Fibroblast of lung (primary cell): ENCODE results near the gene ADCY2. TPM values are rescaled to one million over a fixed set of nuclear protein-coding genes. Genes with fewer than 3 reads are reported as not detected.

ENCODE experiments used
- DNase-seq, 2 donors: peaks; one replicate each; pipeline versions ENCODE4 v3.0.0 to v3.0.0-alpha.2; 2010; ENCODE audit warnings: low read depth in 2 of 2
- H2AFZ ChIP-seq: 2 replicates; pipeline ENCODE4 v1.5.1; 2012; ENCODE audit warnings: low read length, control low read depth, inconsistent platforms
- H3K27ac ChIP-seq: 2 replicates; pipeline ENCODE4 v1.5.1; 2011; ENCODE audit warnings: low read length, control low read depth; ENCODE audit not compliant: insufficient read depth
- H3K27me3 ChIP-seq: 2 replicates; pipeline ENCODE4 v1.5.1; 2011; ENCODE audit warnings: mild to moderate bottlenecking, low read length; ENCODE audit not compliant: control insufficient read depth, insufficient read depth
- H3K36me3 ChIP-seq: 2 replicates; pipeline ENCODE4 v1.5.1; 2011; ENCODE audit warnings: low read length; ENCODE audit not compliant: control insufficient read depth, insufficient read depth
- H3K4me1 ChIP-seq: 2 replicates; pipeline ENCODE4 v1.5.1; 2011; ENCODE audit warnings: low read length; ENCODE audit not compliant: control insufficient read depth, insufficient read depth; ENCODE audit errors: extremely low read depth
- H3K4me2 ChIP-seq: 2 replicates; pipeline ENCODE4 v1.5.1; 2011; ENCODE audit warnings: low read length, control low read depth; ENCODE audit not compliant: insufficient read depth; ENCODE audit errors: extremely low read depth
- H3K4me3 ChIP-seq, 4 experiments: fragments of 200-600 bp in 1 of 4; sonication (generic) in 1 of 4; replicated peaks in 1 of 4; 2 replicates each; pipeline ENCODE4 v1.5.1; 2011 to 2016; ENCODE audit warnings: low read length in 4 of 4, low read depth in 3 of 4, mild to moderate bottlenecking in 3 of 4, control low read depth in 2 of 4, inconsistent platforms in 1 of 4, mixed read lengths in 1 of 4; ENCODE audit not compliant: insufficient read depth in 1 of 4; ENCODE audit errors: control extremely low read depth in 1 of 4
- H3K79me2 ChIP-seq: 2 replicates; pipeline ENCODE4 v1.5.1; 2012; ENCODE audit warnings: mild to moderate bottlenecking, low read length, inconsistent platforms; ENCODE audit not compliant: control insufficient read depth, insufficient read depth
- H3K9ac ChIP-seq: 2 replicates; pipeline ENCODE4 v1.5.1; 2011; ENCODE audit warnings: mild to moderate bottlenecking, low read length, control low read depth; ENCODE audit not compliant: insufficient read depth
- H3K9me3 ChIP-seq: 2 replicates; pipeline ENCODE4 v1.5.1; 2012; ENCODE audit warnings: low read depth, low read length; ENCODE audit not compliant: control insufficient read depth, insufficient read depth
- H4K20me1 ChIP-seq: 2 replicates; pipeline ENCODE4 v1.5.1; 2011; ENCODE audit warnings: low read length; ENCODE audit not compliant: control insufficient read depth, insufficient read depth; ENCODE audit errors: extremely low read depth
- EZH2 ChIP-seq: IDR thresholded peaks from 2 replicates; pipeline ENCODE4 v1.5.1; 2012; ENCODE audit warnings: low read length, control low read depth, mild to moderate bottlenecking; ENCODE audit errors: missing control alignments
- polyA plus RNA-seq, 2 donors: library from polyadenylated mRNA; depleted of rRNA in 1 of 2; stranded (reverse) in 1 of 2; unstranded in 1 of 2; fragments of >200 nt; gene quantifications; 2 replicates each; pipeline ENCODE4 v1.2.1, GENCODE V29; 2011 to 2012; ENCODE audit warnings: missing spikeins in 1 of 2
- total RNA-seq: library from RNA; depleted of rRNA; stranded (reverse); fragments of >200 nt; gene quantifications from 2 replicates; pipeline ENCODE4 v1.2.1, GENCODE V29; 2014
- TF ChIP-seq, protein P1 (sequence below), 2 donors: IDR thresholded peaks in 1 of 2; conservative IDR thresholded peaks in 1 of 2; 1 replicate in 1 of 2; 2 replicates in 1 of 2; pipeline ENCODE4 v1.5.1; 2011 to 2012; ENCODE audit warnings: low read length in 2 of 2, control low read depth in 1 of 2, inconsistent platforms in 1 of 2, low read depth in 1 of 2, mild to moderate bottlenecking in 1 of 2

ADCY2 gene
- total and polyA plus RNA-seq, 2 donors (not counting 1 experiment from before 2014, with no cell fraction given) = under 0.01 to 0.05 TPM

- H3K27me3 ChIP-seq = no peaks in the 10 kb centered on the region
- no peaks in the 10 kb centered on the region for H3K79me2 ChIP-seq
- H3K27ac ChIP-seq = no peak overlapping the region
- no peak overlapping the region for H3K9ac ChIP-seq
- no peaks in the 10 kb centered on the region for H3K4me1 ChIP-seq
- H2AFZ ChIP-seq = no peak overlapping the region
- no peaks in the 10 kb centered on the region for H3K9me3 ChIP-seq
- TF ChIP-seq, protein P1, sequence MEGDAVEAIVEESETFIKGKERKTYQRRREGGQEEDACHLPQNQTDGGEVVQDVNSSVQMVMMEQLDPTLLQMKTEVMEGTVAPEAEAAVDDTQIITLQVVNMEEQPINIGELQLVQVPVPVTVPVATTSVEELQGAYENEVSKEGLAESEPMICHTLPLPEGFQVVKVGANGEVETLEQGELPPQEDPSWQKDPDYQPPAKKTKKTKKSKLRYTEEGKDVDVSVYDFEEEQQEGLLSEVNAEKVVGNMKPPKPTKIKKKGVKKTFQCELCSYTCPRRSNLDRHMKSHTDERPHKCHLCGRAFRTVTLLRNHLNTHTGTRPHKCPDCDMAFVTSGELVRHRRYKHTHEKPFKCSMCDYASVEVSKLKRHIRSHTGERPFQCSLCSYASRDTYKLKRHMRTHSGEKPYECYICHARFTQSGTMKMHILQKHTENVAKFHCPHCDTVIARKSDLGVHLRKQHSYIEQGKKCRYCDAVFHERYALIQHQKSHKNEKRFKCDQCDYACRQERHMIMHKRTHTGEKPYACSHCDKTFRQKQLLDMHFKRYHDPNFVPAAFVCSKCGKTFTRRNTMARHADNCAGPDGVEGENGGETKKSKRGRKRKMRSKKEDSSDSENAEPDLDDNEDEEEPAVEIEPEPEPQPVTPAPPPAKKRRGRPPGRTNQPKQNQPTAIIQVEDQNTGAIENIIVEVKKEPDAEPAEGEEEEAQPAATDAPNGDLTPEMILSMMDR (conservative IDR thresholded peaks at IDR 0.05 in 1 of 2, IDR thresholded peaks at IDR 0.05 in 1 of 2; ENCODE audit: low read depth in 1 of 2, low read length in 2 of 2) = no peak
- no peak for TF ChIP-seq EZH2
- no peaks in the 10 kb centered on the region for H4K20me1 ChIP-seq
- H3K4me2 ChIP-seq = no peak overlapping the region
- H3K36me3 ChIP-seq = no peaks in the 10 kb centered on the region
- H3K4me3 ChIP-seq = no peak overlapping the region
- DNase-seq = no peak
These were observed 189.9 kb downstream of the ADCY2 start for GRCh38 chr5:7585807-7586206.

- no peaks in the 10 kb centered on the region for H3K27me3 ChIP-seq
- no peak overlapping the region for H2AFZ ChIP-seq
- H3K4me3 ChIP-seq = no peak overlapping the region
- H3K79me2 ChIP-seq = no peaks in the 10 kb centered on the region
- no peak overlapping the region for H3K4me2 ChIP-seq
- no peak for TF ChIP-seq EZH2
- TF ChIP-seq, protein P1 (conservative IDR thresholded peaks at IDR 0.05 in 1 of 2, IDR thresholded peaks at IDR 0.05 in 1 of 2; ENCODE audit: low read depth in 1 of 2, low read length in 2 of 2) = no peak
- H3K36me3 ChIP-seq = no peaks in the 10 kb centered on the region
- no peaks in the 10 kb centered on the region for H3K9me3 ChIP-seq
- H3K4me1 ChIP-seq = no peaks in the 10 kb centered on the region
- no peak overlapping the region for H3K9ac ChIP-seq
- no peaks in the 10 kb centered on the region for H4K20me1 ChIP-seq
- H3K27ac ChIP-seq = no peak overlapping the region
- no peak for DNase-seq
These were observed 190.5 kb downstream of the ADCY2 start for GRCh38 chr5:7586480-7586879.

- Histone ChIP-seq H3K4me1 (no peaks in the 10 kb centered on the region), H3K4me3 (no peak overlapping the region), H4K20me1 (no peaks in the 10 kb centered on the region), H3K9ac (no peak overlapping the region), H3K4me2 (no peak overlapping the region), H3K79me2 (no peaks in the 10 kb centered on the region), H3K27ac (no peak overlapping the region), H3K9me3 (no peaks in the 10 kb centered on the region), H2AFZ (no peak overlapping the region), H3K36me3 (no peaks in the 10 kb centered on the region), H3K27me3 (no peaks in the 10 kb centered on the region)
- no peak for DNase-seq
- TF ChIP-seq, protein P1 (conservative IDR thresholded peaks at IDR 0.05 in 1 of 2, IDR thresholded peaks at IDR 0.05 in 1 of 2; ENCODE audit: low read depth in 1 of 2, low read length in 2 of 2) = no peak
- no peak for TF ChIP-seq EZH2
These were observed 193.9 kb downstream of the ADCY2 start for GRCh38 chr5:7589800-7590199.
